ENCODE data around the gene A2M.

A2M gene

DNA sequence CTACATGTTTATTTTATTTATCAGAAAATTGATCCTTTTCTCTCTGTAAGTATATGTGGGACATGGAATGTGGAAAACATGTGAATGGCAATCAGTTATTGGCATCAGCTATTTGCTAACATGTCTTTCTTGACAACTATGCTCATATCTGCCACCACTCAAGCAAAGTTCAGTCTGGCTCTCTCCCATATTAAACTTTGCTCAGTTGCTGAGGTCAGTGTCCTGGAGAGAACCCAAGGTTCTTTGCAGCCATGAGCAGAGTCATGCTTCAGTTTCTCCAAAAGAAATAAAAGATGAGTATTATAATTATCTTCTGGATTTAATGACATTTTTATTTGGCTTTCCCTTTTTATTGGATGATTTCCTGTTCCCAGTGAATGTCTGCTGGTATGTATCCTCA is 42.6 kb downstream of the A2M start:
- DNase-seq (ENCODE audit: low spot score) = no peak

DNA sequence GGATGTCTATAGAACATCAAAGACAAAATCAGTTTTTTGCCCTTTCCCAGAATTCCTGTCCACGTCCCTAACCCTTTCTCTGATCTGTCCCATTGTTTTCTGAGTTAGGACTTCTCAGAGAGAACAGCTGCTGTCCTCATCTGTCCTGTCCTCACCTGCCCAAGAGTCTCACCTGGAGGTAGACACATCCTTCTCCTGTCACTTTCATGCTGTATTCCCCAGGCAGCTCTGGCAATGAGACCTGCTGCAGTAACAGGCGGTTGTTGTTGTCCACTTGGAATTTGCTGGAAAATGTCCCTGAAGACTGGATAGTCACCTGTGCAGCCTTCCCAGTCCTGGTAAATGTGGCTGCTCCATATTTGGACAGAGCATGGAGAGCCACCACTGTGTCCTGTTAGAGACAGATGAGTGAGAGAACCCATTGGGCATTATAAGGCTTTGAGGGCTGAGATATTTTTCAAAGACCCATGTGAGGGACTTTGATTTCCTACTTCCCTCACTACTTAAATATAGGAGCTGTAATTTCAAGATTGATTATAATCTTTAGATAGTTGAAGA is 43.2 kb downstream of the A2M start:
- no peak for DNase-seq (ENCODE audit: low spot score)

DNA sequence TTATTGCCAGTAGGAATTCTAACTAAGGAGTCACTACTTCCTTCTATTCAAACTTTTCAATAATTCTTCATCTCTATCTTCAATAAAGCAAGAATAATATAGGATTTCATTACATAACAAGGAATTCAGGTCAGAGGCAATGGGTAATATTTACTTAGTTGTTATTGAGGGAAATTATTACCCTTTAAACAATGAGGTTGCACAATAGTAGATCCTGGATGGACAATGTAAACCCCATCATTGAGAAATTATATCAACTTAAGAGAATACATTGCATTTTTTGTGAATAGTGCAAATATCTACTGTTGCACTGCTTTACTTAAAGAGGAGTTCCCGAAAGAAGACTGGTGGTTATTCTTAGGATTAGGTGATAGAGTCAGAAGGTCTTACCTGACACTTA is 43.8 kb downstream of the A2M start:
- no peak for DNase-seq (ENCODE audit: low spot score)

DNA sequence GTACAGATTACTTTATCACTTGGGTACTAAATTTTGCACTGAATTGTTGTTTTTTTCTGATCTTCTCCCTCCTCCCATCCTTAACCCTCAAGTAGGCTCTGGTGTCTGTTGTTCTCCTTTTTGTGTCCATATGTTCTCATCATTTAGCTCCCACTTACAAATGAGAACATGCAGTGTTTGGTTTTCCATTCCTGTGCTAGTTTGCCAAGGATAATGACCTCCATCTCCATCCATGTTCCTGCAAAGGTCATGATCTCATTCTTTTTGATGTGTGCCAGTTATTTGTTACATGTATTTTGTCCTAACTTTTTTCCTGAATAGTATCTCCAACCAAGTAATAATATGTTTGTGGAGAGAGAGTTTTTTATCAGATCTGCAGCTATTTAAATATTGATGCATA is 44.2 kb downstream of the A2M start:
- no peak for DNase-seq (ENCODE audit: low spot score)

DNA sequence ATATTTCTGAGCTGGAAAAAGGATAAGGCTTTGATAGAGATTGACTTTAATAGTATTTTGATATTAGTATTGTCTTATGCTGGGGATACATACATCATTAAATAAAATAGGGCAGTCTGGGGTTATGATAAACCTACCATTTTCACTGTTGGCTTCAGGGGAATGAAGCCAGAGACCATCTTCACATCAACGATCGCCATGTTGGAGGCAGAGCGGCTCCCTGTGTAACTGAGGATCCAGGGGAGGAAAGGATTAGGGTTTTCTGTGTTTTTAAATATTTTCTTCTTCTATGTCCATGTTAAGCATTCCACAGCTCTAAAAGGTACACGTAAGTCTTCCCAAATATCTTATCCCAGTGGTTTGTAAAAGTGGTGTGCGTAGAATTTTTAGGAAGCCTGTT is 45.4 kb downstream of the A2M start:
- no peak for DNase-seq (ENCODE audit: low spot score)

DNA sequence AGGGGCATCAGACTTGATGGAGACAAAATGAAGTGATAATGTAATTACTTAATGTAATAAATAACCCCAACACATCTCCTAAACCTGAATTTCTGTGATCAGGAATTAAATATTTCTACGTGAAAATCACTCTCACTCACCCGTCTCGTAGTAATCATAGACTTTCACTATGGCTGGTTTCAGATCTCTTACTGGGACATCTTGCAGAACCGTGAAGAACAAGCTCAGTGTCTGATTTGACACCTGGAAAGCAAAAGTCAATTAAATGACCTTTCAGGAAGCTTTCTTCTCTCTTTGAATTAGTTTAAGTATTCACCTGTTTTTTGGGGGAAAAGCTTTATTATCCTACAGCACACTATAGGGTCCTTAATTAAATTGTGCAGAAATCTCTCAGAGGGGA is 47.1 kb downstream of the A2M start:
- no peak for DNase-seq (ENCODE audit: low spot score)

DNA sequence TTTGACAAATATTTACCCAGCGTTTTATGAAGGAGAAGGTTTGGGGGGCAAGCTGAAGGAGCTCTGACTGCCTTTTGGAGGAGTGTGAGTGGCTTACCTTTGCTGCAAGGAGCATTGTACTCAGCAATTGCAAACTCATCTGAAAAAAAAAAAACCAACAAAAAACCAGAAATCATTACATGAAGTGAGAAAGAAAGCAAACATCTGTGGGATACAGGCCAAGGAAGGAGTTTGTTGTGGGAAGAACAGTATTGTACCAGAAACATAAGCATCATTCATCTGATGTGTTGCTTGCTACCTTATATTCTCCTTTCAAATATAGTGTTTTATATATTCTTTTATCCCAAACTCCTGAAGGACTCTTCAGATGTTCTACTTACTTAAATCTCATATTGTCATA is 47.6 kb downstream of the A2M start:
- no peak for DNase-seq (ENCODE audit: low spot score)

DNA sequence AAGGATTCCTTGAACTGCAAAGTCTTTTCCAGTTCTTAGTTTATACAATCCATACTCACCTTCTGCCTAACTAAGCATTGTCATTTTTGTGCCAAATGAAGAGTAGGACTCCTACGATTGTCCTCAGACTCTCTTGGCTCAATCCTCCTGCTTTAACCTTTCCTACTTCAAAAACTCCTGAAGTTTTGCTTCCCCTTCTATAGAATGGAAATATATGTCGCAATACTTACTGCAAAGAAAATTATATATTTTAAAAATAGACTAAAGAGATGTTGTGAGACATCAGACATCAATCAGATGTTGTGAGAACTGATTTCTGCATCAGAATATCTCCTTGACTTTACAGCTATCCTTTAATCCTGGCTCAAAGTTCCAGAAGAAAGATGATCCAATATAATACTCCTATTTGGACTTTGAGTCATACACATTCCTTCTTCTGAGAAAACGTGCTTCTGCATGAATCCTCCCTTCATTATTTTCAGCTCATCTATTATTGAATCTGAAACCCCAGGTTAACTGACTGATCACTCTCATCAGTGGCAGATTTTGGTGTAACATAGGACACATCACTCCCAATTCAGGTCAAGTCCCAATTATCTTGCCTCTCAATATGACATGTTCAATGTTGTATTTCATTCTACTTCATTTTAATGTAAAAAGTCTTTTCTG is 48.8 kb downstream of the A2M start:
- DNase-seq (ENCODE audit: low spot score) = no peak

DNA sequence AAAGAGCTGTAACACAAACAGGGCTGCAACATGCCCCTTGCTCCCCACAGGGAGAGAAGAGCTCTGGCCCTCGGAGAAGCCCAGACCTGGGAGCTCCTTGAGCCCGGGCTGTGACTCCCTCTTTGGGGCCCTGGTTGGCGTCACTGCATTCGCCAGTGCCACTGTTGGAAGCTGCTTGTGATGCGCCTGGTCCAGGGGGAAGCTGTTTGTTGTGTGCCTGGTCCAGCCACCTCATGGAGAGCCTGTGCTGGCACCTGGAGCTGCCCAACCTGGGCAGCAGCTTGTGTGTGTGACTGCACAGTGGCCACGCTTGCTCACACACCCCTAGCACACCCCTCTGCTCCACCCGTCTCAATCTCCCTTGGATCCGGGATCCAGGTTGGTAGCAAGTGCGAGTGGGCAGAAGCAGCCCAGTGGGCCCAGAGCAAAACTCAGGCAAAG is 49.5 kb downstream of the A2M start:
- no peak for DNase-seq (ENCODE audit: low spot score)

DNA sequence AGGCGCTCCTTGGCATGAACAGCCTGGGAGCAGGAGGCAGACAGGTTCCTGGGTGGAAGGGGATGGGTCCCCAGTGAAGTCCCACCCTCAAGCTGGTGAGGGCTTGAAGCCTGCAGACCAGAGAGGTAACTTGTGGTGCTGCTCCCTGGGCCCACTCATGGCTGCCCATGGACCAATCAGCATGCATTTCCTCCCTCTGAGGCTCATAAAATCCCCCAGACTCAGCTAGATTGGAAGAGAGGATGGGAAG is 50.2 kb downstream of the A2M start:
- DNase-seq (ENCODE audit: low spot score) = no peak

DNA sequence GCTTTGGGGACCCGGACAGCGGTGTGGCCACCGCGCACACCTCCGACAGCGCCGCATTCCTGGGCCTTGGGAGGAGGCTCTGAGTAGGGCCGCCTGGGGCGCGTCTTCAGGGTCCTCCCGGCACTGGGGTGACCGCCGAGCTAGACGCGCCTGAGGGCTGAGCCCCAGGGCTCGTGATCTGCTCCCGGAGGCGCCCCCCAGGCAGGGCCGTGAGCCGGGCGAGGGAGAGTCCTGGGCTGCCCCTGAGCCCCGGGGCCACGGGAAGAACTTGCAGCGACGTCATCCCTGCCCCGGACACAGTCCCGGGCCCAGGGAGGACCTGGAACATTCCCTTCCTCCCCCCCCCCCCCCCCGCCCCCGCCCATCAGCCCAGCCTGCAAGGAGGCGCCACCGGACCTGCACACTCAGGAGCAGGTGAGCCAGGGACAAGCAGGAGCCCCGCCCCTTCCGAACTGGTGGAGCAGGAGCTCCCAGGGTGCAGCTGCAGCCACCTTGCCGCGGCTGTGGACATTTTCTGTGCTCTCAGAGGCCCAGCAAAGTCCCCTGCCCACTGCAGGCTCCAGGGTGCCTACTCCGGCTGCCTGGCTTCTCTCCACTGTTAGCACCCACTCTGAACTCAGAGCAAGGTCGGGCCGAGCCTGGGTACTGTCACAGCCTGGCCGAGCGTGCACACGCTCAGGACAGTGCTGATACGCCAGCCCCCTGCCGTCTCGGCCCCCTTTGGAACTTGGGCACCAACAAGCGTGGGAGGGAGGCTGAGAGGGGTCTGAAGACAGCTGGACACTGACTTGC is 50.7 kb downstream of the A2M start:
- peak; percentile 72 for DNase-seq (ENCODE audit: low spot score)

DNA sequence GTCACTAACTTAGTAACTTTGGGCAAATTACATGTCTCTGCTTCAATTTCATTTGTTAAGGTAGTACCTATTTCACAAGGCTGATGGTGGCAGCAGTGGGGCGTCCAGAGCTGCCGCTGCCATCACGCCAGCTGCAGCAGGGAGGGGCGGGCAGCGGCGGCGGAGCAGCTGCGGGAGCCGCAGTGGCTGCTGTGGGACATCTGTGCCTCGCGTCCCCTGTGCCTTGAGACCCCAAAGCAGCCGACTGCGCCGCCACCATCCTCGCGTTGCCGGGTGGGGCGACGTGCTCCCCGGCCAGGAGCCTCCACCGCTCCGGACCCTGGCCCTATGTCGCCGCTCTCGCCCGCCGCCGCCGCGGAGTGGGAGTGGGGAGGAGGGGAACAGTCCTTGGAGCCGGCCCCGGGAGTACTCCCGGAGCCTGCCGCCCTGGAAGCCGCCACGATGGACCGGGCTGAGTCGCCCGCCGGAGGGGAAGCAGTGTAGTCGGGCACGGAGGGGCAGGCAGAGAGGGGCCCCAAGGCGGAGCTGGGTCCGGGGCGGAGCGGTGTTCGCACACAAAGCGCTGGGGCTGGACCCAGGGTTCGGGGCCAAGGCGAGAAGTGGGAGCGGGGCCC is 51.4 kb downstream of the A2M start:
- DNase-seq (ENCODE audit: low spot score) = peak; percentile 69

DNA sequence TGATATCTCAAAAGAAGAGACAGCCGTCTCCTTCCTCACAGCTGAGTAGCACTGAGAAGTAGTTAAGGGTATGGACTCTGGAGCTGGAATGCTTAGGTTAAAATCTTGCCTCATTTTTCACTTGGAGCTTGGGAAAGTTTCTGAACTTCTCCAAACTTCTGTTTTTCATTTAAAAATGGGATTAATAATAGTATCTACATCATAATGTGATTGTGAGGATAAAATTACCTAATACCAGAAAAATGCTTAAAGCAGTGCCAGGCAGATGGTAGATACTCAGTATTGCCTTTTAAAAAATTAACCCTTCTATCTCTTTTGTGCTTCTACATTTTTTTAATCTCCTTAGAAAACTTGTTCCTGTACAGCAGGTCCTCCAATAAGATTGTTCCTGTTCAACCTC is 63.1 kb downstream of the A2M start:
- DNase-seq (ENCODE audit: low spot score) = no peak

DNA sequence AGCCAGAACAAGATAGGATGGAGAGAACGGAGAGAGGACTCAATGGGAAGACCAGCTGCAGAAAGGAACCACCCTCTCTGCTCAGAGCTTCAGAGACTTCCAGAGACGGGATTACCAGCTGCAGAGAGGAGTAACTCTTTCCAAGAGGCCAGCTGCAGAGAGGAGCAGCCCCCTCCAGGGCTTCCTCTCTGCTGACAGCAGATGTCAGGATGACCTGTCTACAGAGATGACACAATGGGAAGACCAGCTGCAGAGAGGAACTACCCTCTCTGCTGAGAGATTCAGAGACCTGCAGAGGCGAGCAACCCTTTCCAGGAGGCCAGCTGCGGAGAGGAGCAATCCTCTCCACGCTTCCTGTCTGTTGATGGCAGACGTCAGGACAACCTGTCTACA is 64.6 kb downstream of the A2M start:
- DNase-seq (ENCODE audit: low spot score) = no peak

DNA sequence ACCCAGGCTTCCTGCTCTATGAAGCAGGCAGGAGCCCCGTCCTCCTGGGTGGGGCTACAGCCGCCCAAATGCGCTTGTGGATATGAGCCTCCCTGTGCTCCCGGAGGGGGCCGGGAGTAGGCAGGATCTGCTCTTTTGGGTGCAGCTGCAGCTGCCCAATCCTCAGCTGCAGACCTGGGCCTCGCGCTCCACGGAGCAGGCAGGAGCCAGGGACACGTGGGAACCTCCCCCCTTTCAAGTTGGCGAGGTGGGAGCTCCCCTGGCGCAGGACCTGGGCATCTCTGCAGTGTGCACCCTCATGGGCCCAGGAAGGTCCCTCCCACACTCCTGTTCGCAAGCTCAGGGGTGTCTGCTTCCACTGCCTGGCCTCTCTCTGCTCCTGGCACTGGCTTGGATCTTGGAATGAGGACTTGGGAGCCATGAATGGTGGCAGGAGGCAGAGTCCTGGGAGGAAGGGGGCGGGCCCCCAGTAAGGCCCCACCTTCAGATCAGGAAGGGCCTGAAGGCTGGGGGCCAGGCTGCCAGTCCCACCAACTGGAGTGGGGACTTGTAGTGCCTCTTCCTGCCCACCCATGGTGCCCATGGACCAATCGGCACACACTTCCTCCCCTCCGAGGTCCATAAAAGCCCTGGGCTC is 65.1 kb downstream of the A2M start:
- DNase-seq (ENCODE audit: low spot score) = no peak

DNA sequence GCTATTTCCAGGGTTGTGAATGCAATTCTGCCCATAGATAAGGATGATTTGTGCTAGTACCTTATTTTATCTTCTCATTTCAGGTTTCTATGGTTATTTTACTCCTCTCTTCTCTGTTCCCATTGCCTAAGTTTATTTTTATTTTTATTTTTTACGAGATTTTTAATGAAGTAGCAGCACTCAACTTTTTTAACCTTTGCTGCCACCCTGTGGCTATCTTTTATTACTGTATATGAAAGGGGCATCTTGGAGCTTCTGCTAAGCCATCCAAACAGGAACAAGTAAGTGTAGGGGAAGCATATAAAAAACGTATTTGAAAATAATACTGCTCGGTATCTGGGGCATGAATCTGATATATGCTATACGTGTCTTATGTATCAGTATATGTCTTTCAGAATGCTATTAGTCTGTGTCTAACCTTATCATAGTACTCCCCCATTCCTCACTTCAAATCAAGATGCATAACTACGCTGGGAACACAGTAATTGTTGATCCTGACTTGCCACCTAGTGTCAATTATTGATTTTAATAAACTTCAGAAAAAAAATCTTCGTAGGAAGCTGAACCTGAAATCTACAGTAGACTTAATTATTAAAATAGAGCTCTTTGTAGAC is 66.1 kb downstream of the A2M start:
- peak; percentile 45 for DNase-seq (ENCODE audit: low spot score)

DNA sequence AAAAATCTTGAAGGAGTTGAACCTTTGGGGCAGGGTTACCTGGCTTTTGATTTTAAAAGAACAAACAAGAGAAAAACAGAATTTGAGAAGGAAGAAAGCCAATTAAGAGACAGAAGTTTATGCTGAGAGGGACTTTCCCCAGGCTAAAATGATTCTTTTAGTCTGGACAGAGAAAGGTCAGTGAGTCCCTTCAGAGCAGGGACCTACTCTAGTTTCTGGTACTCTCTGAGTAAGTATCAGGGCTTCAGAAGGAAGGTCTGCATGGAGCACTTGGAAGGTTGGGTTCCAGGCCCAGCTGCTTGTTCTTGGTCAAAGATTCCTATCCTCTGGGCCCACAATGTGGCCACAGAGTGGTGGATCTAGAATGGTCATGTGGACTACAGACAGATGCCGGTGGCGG is 66.8 kb downstream of the A2M start:
- DNase-seq (ENCODE audit: low spot score) = no peak

DNA sequence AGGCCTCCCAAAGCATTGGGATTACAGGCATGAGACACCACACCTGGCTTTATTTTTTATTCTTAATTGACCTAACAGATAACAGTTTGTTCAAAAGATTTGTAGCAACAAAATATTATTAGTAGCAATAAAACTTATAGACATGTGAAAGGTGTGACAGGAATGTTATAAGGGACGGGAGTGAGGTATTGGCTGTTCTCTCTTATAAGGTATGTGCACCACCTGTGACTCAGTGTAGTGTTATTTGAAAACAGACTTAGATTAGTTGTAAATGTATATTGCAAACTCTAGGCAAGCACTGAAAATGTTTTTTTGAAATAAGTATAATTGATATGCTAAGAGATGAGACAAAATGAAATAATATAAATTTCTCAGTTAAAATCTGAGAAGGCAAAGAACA is 68.6 kb downstream of the A2M start:
- DNase-seq (ENCODE audit: low spot score) = no peak

DNA sequence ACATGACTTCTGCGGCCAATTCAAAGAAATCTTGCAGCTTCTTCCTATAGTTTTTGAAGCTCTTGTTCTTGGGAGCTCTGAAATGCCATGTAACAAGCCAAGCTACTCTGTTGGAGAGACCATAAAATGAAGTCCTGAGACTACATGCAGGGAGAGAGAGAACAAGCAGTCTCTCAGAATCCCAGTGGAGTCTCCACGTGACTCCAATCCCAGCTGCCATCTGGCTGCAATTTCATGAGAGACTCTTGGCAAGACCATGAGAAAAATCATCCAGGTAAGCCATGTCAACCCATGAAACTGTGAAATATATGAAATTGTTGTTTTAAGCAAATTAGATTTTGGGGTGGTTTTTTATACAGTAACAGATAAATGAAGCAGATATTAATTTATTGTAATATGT is 72.0 kb downstream of the A2M start:
- no peak for DNase-seq (ENCODE audit: low spot score)

DNA sequence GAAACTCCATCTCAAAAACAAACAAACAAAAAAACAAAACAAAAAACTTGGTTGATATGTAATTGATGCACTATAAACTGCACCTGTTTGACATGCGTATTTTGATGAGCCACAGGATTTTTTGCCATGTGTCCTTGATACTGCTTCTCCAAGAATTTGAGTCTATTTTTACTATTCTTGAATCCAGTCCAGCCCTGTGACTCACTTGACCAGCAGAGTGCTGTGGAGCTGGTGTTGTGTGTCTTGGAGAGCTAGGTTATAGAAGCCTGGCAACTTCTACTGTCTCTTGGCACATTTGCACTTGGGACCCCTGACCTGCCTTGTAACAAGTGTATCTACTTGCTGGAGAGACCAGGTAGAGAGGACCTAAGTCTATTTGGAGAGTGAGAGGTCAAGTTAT is 74.4 kb downstream of the A2M start:
- DNase-seq (ENCODE audit: low spot score) = peak; percentile 64

DNA sequence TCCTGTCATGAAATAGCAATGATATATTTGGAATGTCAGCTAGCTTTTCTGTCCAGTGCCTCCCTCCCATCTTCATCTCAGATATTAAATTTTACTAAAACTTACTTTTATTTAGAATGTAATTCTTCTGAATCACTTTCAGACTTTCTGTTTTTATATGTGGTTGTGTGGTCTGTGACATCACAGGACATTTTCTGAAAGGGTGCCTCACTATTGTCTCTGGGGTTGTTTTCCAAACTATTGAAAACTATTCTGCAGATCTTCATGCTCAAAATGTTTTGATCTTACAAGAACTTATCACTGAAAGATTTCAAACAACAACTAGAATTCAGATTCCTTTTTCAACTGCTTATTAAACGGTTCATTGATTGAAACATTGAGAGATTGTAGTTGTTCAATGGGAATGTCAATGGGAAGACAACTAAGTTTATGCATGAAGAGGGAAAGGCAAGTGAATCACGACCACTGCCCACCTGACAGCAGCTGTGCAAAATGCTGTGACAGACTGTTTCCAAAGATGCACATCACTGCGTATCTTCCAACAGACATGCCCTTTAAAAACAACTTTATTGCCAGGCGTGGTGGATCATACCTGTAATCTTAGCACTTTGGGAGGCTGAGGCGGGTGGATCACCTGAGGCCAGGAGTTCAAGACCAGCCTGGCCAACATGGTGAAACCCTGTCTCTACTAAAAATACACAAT is 75.1 kb downstream of the A2M start:
- DNase-seq (ENCODE audit: low spot score) = no peak
